ENCODE data around the gene KIAA0586.
A peak's percentile ranks its signal among the peaks of the same experiment; 100 is the strongest.
"Not testable (repeated sequence)": the region's sequence is repeated elsewhere in the genome, so short reads cannot be mapped to it uniquely, and the experiment has no call there.

KIAA0586 gene

DNA sequence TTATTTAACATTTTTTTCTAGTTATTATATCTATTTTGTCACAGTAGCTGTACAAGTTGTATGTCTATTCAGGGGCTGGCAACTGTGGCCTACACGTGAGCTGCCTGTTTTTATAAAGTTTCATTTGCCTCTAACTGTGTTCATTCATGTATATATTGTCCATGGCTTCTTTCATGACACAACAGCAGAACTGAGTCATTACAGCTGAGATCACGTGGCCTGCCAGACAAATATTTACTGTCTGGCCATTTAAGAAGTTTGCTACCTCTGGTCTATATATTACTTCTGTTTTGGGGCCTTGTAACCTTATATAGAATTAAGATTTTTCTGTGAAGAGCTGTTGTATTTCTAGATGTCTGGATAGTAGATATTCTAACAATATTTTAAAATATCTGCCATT is 37.9 kb downstream of the KIAA0586 start:
- no peak for DNase-seq

DNA sequence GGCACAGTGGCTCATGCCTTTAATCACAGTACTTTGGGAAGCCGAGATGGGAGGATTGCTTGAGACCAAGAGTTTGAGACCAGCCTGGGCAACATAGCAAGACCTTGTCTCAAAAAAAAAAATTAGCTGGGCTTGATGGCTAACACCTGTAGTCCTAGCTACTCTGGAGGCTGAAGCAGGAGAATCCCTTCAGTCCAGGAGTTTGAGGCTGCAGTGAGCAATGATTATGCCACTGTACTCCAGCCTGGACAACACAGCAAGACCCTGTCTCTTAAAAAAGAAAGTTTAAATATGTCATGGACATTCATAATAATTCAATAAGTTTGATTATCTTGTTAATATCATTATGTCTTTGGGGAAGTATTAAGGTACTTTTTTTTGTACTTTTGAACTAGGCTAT is 38.9 kb downstream of the KIAA0586 start:
- no peak for DNase-seq

DNA sequence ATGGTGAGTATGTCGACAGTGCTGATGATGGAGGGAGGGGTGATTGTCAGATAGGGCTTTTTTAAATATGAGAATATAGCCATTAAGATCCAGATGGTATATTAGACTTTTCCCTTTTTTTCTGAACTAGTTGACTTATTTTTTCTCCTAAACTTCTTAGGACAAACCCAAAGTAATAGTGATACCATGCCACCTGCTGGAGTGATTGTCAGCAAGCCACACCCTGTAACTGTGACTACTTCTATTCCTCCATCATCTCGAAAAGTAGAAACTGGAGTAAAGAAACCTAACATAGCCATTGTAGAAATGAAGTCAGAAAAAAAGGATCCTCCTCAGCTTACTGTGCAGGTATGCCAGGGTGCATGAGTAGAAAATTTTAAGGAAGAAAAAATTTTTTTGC is 40.1 kb downstream of the KIAA0586 start:
- no peak for DNase-seq

DNA sequence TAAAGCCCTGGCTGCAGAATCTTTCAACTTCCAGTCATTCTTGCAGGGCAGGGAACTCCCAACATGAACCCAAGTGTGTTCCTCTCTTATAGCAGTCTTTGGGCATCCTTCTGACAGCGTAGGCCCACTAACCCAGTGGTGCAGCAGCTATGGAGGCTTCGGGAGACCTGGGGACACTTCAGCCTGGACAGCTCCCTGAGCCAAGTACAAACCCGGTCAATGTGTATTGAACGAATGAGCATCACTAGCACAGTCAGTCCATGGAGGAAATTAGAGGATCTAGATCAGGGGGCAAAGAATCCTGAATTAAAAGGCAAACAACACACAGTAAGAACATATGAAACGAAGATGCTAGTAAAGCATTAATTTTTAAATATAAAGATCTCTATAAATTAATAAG is 41.8 kb downstream of the KIAA0586 start:
- no peak for DNase-seq

DNA sequence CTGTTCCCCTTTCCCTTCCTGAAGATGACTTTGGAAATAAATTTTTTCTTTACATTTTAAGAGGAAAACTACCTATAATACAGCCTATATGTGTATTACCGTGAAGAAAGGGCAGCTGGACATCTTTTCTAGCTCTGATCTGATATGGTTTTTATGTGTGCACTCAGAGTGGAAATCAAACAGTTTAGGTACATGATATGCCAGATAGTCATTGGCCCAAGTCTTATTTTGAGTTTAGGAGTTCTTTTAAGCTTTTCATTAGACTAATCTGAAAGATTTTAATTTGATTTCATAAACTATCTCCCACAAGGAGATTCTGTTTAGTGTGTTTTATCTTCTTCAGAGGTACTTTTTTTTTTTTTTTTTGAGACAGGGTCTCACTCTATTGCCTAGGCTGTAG is 48.8 kb downstream of the KIAA0586 start:
- DNase-seq = no peak

DNA sequence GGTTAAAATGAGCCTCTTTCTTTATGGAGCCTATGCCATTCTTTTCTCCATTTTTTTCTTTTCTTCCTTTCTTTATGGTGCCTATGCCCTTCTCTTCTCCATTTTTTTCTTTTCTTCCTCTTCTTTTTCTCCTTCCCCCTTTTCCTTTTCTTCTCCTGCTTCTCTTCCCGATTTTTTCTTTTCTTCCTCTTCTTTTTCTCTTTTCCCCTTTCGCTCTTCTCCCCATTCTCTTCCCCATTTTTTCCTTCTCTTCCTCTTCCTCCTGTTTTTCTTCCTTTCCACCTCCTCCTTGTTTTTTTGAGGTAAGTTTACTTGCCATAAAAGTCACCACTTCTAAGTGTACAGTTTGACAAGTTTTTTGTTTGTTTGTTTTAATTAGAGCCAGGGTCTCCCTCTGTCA is 50.1 kb downstream of the KIAA0586 start:
- no peak for DNase-seq

DNA sequence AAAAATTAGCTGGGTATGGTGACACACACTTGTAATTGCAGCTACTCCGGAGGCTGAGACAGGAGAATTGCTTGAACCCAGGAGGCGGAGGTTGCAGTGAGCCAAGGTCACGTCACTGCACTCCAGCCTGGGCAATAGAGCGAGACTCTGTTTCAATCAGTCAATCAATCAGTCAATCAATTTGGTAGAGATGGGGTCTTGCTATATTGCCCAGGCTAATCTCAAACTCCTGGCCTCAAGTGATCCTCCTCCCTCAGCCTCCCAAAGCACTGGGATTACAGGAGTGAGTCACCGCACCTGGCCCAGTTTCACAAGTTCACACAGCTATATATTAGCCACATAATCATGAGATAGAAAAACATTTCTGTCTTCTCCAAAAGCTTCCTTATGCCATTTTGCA is 50.8 kb downstream of the KIAA0586 start:
- not testable (repeated sequence) for DNase-seq

DNA sequence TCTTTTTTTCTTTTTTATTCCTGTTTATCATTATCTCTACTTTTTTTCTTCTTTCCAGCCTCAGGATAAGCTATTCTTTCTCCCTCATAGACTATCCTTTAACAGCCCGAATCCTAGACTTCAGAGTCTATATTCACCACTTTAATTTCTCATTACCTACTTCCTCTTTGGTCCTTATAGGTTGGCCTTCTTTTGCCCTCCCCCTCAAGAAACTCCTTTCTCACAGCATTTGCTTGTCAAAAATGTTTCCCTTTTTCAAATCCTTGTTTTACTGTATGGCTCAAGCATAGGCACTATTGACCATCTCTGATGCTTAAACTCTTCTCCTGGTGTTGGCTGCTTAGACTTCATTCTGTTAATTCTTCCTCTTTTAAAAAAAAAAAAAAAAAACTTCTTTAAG is 52.5 kb downstream of the KIAA0586 start:
- DNase-seq = no peak

DNA sequence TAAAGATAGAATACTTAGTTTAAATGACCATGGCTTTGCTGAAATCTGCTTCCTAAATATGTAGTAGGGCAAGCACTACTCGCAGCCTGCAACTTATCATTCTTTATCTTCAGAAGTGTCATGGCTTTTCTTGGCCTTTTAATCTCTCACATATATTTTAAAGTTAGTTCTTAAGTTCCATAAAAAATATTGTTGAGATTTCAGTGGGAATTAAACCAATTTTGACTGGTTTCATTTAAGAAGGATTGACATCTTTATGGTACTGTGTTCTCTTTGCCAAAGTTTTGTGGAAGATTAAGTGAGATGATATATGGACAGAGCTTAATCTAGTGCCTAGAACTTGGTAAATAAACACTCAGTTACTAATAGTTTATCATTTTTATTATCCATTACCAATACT is 56.7 kb downstream of the KIAA0586 start:
- DNase-seq = no peak

DNA sequence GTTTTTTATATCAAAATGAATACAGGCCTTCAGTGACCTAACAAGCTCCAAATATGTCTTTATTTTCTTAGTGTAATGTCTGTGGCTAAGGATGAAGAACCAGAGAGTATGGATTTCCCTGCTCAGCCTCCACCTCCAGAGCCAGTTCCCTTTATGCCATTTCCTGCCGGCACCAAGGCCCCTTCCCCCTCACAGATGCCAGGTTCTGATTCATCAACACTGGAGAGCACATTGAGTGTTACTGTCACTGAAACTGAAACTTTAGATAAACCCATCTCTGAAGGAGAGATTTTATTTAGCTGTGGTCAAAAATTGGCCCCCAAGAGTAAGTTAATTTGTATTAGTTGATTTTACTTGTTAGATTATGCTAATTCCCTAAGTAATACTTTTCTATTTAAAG is 61.0 kb downstream of the KIAA0586 start:
- DNase-seq = no peak

DNA sequence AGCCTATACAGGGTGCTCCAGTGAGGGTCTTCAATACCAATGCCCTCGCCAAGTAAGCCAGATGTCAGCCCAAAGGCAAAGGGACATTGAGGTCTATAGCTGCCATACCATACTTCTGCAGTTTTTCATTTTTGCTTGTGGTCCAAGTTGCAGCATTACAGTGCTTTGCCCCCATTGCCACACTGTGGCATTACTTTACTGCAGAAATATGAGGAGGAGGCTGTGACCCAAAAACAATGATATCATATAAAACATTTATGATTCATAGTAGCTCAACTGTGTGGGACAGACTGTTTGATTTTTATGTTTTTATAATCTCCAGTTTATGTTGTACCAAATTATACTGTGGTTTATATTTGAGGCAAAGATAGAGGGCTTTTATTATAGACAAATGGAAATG is 64.1 kb downstream of the KIAA0586 start:
- no peak for DNase-seq

DNA sequence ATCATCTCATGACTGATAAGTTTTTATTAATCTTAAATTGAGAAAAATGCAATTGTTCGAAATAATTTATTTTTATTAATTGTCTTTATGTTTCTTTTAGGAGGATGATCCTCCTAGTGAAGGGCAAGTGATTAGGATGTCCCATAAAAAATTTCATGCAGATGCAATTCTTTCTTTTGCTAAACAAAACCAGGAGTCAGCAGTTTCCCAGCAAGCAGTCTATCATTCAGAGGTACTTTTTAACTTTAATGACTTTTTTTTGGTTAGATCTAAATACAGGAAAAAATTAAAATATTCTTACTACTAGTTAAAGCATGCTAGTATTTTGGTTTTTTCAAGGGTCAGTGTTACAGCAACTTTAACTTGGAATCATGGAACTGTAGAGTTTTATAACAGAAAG is 64.5 kb downstream of the KIAA0586 start:
- DNase-seq = no peak

DNA sequence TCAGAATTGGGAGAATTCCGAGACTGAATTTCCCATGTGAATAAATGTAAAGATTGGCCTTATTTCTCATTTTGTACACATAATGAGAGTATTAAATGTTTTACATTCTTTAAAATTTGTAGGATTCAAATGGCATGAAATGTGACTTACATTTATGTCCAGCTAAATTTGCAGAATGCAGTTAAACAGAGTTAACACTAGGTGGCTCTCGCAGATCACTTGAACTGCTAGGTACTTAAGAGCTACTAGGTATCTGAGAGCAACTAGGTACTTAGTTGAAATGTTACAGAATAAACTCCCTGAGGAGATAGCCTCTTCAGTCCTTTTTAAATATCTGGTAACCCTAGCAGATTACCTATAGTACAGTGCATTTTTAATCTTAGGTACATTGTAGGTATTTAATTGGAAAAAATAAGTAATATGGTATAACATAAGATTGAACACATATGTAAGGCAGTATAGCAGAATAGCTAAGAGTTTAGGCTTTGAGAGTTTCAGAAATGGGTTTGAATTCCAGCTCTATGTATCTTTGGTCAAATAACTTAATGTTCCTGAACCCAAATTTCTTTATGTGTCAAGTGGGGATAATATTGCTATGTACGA is 73.8 kb downstream of the KIAA0586 start:
- DNase-seq = peak; percentile 24

DNA sequence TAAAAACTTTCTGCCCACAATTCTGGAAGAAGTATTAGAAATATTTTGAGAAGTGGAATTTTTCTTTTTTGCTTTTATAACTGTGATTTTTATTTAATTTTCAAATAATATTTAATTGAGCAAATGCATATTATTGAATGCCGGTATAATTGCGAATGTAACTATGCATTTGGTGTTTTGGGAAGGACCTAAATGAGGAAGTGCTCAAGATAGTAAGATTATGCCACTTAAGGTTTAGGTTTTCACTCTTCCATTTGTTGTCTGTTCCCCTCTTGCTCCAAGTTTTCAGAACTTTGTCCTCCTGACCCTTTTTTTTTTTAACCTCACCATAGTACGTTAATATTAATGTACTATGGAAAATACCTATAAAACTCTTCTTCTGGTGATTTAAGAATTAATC is 85.8 kb downstream of the KIAA0586 start:
- DNase-seq = no peak

DNA sequence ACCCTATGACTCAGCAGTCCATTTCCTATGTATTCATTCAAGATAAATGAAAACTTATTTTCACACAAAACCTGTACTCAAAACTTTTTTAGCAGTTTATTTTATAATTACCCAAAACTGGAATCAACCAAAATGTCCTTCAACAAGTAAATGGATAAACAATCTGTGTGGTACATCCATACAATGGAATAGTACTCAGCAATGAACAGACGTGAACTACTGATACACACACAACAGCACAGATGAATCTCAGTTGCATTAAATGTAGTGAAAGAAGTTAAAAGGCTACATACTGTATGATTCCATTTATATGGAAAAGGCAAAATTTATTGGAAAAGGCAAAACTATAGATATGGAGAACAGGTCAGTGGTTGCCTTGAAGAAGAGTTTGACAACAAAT is 90.1 kb downstream of the KIAA0586 start:
- no peak for DNase-seq

DNA sequence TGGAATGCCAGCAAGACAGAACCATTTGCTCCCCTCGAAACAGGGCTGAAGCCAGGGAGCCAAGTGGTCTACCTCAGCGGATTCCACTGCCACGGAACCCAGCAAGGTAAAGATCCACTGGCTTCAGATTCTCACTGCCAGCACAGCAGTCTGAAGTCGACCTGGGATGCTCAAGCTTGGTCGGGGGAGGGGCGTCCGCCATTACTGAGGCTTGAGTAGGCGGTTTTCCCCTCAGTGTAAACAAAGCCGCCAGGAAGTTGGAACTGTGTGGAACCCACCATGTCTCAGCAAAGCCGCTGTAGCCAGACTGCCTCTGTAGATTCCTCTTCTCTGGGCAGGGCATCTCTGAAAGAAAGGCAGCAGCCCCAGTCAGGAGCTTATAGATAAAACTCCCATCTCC is 98.2 kb downstream of the KIAA0586 start:
- not testable (repeated sequence) for DNase-seq

DNA sequence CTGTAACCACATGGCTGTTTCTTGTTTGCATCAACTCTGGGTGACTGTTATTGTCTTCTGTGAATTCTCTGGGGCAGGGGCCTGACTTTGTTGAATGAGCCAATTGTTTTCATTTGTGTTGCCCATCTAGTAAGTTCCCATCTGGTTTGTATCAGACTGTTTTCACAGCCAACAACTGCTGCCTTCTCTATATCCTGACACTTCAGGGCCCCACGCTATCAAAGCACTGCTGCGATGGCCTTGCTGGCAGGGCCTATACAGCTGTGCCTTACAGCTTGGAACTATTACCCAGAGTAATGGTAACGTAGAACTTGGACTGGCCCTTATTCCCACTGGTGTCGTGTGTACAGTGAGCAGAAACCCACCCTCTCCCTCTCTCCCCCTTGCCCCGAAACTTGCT is 105.9 kb downstream of the KIAA0586 start:
- DNase-seq = no peak

DNA sequence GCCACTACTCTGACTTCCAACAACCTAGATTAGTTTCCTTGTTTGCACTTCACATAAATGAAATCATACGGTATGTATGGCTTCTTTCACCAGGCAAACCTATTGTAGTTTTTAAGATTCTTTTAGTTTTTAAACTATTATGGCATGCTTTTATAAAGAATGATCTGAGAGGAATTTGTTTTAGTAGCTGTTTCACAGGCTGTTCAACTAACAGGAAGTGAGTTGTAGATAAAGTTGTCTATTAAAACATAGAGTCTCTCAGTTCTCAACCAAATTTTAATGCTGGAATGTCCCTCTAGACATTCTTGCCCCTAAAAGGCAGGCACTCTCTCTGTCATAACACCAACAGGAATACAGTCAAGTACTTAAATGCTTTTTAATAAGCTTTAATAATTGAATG is 107.5 kb downstream of the KIAA0586 start:
- no peak for DNase-seq

DNA sequence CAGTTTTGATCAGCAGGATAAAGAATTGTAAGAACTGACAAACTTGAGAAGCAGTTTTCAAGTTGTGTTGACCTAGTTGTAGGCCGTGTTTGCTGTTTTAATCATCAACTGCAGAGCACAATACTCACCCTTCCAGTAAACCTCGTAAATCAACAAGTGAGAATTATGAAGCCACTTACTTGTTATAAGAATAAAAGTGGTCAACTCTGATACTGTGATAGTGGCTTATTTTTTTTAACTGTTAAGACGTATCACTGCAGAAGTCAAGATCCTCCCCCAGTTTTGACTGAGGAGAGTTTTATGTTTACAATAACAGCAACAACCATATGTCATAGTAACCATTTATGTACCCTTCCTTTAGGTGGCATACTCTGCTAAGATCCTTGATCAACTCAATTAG is 109.5 kb downstream of the KIAA0586 start:
- DNase-seq = no peak

DNA sequence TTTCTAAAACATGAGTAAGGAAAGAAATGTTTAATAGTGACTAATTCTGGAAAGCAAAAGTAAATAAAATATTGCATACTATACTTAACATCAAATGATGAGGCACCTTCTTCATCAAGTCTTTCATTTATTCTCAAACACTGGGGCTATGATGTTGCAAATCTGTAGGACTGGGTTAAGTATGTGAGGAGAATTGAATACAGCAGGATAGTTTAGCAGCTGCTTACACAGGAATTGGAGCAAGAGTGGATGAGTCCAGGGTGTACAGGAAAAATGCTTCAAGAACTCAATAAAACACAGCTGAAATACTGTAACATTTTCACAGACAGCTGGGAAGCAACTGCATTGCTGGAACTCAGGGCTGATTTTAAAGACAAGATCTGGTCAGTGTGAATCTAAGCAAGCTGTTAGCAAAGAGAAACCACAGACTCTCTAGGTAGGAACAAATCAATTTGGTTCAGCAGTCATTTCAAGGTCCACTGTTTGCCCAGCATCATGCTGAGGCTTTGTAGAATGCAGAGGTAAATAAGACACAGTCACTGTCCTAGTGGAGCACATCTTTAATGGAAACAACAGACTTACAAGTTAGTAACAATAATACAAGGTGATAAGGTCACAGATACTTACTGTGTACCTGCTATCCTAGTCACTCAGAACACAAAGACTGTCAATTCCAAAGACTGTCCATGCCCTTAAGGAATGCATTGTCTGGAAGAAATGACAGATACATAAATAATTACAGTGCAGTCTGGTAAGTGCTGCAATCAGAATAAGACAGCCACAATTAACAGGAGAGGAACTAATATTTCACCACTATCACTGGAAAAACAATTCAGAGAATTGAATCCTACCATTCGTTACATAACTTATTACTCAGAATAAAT is 113.5 kb downstream of the KIAA0586 start:
- peak; percentile 70 for DNase-seq

DNA sequence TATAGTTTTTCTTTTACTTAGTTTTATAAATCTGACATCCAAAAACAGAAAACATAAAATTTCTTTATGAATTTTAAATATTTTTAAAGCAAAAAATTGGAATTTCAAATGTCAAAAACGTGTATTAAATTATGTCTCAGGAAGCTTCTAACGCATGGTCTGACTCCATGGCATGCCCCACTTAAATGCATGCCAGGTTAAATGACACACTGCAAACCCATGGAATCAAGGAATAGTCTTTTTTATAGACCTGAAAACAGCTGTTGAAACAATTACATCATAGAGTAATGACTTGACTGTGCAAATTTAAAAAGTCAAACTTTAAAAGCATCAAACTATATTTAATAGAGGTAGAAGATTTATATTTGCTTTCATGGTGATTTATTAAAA is 114.1 kb downstream of the KIAA0586 start:
- DNase-seq = peak; percentile 33

DNA sequence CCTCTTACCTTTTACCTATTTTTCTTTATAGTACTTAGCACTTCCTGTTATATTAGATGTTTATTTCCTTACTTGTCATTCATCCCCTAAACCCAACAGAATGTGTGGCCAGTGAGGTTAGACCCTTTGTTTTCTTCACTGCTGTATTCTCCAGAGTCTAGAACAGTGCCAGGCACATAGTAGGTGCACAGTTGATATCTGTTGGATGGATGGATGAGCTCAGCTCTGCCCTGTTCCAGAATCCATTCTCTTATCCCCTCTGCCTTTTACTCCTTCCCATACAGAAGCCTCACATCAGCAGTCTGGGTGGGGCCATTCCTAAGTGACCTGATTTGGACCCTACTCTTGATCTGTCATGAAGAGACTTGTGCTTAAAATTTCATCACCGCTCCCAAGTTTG is 115.7 kb downstream of the KIAA0586 start:
- no peak for DNase-seq

DNA sequence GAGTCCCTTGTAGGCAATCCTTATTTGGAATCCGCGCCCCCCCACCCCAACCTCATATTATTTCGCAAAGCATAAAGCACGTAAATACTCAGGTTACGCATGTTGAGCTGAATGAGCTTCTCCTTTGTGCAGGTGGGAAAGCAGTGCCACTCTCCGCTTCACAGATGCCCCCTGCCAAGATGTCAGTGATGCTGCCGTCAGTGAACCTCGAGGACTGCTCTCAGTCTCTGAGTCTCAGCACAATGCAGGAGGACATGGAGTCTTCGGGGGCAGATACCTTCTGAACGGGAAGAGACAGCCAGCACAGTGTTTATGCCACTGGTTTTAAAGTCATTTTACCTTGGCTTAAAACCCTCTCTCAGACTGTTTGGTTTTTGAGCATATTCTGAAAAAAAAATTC is 120.1 kb downstream of the KIAA0586 start:
- no peak for DNase-seq

DNA sequence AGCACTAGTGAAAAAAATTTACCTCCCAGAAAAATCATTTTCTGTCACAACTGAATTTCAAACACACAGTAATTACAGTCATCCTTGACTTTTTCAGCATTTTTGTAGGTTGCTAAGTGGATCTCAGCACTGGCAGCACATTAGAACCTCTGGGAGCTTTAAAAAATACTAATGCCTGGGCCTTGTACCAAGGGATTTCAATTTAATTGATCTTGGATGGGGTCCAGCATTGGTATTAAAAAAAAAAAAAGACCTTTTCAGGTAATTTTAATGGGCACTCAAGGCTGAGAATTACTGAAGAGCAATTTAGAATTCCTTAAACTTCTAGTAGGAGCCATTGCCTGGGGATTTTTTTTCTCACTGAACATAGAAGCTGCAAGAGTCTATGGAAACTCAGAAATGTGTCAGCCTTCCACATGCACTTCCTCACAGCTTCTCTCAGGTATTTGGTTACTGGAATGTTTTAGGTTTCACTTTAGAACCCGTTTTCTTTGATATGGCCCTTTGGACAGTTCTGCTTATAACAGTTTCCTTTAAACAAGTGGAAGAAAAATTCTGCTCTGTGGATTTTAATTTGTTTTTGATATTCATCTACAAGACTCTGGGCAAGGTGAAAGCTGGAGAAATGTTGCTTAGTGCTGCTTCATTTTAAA is 121.7 kb downstream of the KIAA0586 start:
- DNase-seq = no peak

Data from SHP77 treated with DMSO at 0.1 percent for 48 hours (cell line).